GM15510 (cell line): Measurements from ENCODE around the gene STAB2.

Experiments used
- POLR2A ChIP-seq: IDR thresholded peaks from 3 replicates; pipeline ENCODE4 v1.6.1; 2011; ENCODE audit warnings: borderline replicate concordance; ENCODE audit not compliant: insufficient read length; ENCODE audit errors: extremely low read depth

STAB2 gene

GRCh38 chr12:103688376-103689063, 101.4 kb downstream of the STAB2 start:
- no peak for TF ChIP-seq POLR2A

DNA sequence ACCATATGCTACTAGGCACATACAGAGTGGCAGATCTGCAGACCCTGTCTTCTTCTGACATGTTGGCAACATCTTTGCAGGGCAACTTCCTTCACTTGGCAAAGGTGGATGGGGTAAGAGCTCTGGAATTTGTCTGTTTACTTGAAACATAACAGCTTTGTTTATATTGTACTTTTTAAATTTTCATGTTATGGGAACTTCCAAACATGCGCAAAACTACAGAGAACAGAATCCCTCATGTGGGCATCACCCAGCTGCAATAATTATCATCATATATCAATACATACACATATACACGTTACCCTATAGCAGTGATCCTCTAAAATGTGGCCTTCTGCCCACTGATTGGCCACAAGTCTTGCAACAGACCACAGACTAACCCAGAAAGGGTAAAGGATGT, 103.4 kb downstream of the STAB2 start:
- no peak for TF ChIP-seq POLR2A

- no peak for TF ChIP-seq POLR2A
These were observed 104.0 kb downstream of the STAB2 start for GRCh38 chr12:103691063-103691462.

DNA sequence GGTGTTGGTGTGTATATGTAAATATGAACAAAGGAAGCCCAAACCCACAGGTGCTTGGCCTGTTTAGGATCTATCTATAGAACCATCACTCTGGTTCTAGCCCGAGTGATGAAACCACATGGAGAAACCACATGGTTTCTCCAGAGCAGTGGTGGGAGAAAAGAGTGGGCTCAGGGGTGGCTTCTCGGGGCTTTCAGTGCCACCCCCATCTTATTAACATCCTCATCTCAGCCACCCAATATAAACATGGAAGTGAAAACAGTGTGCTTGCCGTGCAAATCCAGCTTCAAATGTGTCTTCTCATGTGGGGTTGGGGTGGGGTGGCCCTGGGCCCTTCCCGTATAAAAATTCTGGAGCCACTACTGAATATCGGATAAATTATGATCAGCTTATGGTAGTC, 109.0 kb downstream of the STAB2 start:
- TF ChIP-seq POLR2A, result no peak

- TF ChIP-seq POLR2A, result no peak
These were observed 111.1 kb downstream of the STAB2 start for GRCh38 chr12:103697971-103698751.

GRCh38 chr12:103698752-103699560, 111.9 kb downstream of the STAB2 start:
- TF ChIP-seq POLR2A, result no peak

DNA sequence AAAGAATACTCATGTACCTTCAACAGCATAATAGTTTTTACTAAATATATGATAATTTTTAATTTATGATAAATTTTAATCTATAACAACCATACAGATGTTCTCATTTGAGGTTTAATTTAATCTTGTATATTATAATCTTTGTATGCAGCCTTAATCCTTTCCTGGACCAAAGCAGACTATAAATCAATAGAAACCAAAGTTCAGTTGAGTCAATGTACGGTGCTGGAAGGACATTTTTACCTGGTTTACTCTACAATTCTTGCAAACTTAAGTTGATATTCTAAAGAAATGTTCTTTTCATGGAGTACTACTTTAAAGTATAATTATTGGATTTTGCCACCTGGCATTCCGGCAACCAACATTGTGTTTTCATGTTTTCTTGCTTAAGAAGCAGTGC, 118.0 kb downstream of the STAB2 start:
- no peak for TF ChIP-seq POLR2A

DNA sequence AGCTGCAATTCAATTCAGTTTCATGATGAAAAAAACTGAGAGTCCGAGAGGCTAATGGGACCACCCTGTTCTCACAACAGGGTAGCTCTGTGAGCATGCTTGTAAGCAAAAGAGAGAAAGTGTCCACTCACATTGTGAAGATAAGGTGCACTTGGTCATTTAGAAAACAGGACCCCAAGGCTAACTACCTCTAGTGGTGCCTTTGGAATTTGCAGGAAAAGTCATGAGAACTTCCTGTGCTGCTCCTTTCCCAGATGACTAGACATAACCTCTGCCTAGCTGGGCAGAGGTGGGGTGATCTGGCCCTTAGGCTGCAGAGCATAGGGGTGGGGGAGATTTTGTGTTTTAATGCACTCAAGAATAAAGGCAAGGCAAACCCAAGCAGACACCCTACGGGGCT, 118.9 kb downstream of the STAB2 start:
- TF ChIP-seq POLR2A, result no peak

DNA sequence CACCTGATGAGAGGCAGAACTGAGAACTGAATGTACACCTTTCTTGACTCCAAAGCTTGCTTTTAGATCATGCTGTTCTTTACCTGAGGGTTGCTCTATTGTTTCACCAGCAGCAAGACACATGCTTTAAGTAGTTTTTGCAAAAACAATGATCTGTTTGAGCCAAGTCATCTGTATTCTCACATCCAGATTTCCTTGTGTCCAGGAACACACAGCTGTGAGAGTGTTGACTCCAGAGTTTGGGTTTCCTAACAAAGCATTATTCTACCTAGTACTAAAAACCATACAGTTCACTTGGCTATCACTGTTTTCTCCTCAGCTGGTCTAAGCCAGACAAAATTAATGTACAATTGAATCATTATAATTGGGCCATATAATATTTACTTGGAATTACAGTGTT, 120.4 kb downstream of the STAB2 start:
- no peak for TF ChIP-seq POLR2A

DNA sequence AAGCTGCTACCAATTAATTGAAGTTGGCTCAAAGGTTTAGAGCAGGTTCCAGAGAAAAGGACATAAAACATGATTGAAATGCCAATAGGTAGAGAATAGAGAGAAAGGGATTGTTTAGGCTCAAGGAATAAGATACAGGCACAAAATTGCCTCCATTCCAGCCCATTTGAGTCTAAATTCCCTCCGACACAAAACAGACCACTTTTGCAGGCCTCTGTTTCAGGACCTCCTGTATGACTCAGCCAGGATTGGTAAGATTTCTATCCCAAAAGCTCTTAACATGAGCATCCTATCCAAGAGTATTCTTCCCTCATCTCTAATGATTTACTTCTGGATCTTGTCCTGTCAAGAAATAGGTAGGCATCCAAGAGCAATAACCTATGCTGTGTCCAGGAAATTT, 123.5 kb downstream of the STAB2 start:
- no peak for TF ChIP-seq POLR2A

DNA sequence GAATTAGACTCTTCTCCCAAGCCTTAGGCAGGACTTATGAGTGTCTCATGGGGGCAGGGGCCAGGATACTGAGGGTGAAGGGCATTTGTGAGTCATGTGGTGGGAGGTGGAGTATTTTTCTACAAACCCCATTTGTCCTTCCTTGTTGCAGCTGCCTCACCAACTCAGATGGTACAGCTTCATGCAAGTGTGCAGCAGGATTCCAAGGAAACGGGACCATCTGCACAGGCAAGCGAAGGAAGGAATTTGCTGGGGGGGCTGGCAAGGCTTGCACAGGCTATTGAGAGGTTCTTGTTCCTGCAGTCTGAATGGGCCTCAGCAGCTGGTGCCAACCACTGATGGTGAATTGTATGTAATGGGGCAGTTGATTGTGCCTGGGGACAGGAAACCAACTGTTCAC, 125.1 kb downstream of the STAB2 start:
- TF ChIP-seq POLR2A, result no peak

DNA sequence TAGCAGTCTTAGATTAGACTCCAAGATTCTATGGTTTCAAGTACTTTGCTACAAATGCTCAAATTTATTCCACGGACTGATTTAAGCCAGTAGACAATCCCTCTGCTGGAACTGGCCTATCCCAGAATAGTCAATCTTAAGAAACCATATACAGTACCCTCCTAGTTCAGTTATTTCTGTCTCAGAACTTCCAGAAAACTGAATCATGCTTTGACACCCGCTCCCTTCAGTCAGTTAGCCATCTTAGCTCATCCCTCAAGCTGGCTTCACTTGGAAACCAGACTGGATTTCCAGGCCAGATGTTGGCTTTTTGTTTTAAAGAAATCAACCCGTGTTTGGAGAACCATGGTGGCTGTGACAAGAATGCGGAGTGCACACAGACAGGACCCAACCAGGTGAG, 128.4 kb downstream of the STAB2 start:
- no peak for TF ChIP-seq POLR2A

GRCh38 chr12:103716517-103717196, 129.6 kb downstream of the STAB2 start:
- no peak for TF ChIP-seq POLR2A

- no peak for TF ChIP-seq POLR2A
These were observed 138.3 kb downstream of the STAB2 start for GRCh38 chr12:103725398-103725797.

DNA sequence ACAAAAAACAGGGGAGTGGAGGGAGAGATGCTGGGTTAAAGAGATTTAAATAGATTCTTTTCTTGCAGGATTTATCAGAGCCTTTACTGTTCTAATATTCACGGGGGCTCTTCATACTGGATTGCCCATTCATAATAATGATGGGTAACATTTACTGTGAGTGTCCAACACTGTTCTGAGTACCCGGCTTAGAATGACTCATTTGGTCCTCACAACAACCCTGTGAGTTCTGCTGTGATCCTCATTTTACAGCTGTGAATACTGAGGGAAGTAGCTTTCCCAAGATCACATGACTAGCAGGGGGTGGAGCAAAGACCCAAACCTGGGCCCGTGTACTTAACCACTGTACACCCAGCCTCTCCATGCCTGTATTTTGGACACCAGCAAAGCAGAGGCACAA, 140.6 kb downstream of the STAB2 start:
- TF ChIP-seq POLR2A, result no peak

GRCh38 chr12:103728323-103728722, 141.2 kb downstream of the STAB2 start:
- no peak for TF ChIP-seq POLR2A

DNA sequence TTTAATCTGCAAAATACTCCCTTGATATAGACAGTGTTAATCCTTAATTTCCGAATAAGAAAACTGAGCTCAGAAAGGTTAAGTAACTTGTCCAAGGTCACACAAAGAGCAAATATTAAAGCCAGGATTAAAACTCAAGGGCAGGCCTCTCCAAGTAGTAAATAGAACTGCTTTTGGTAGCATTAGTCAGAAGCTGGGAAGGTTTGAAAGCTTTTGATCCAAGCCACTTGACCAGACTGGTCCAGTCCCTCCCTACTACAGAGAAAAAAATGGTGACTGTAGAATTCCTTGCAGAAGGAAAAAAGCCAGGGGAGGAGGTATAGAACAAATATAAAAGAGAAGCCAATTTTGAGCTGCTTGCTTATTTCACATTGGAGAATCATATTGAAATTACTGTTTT, 142.4 kb downstream of the STAB2 start:
- no peak for TF ChIP-seq POLR2A
